NCI-H128 (cell line): ENCODE data around the gene FAM3D.
"Not testable (repeated sequence)": the region's sequence is repeated elsewhere in the genome, so short reads cannot be mapped to it uniquely, and the experiment has no call there.

Source experiments
- DNase-seq: peaks from one replicate; lab custom pipeline; 2025; ENCODE audit not compliant: unreplicated experiment; lab: John Stamatoyannopoulos, UW

FAM3D gene

DNA sequence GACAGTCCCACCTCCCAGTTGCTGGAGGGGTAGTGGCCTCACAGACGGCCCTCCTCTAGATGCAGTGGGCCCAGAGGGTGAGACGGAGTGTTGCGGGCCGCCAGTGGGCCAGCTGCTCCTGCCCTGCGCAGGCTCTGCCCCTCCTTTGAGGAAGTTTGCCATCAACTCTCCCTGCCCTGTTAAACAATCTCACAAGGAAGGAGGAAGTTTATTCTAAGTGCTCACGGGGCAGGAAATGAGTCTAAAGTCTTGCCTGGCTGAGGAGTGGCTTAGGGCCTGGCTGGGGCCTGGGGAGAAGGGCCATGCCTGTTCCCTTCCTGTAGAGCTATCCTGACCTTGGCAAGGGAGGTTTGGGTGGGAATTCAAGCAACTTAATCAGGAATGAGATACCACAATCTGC lies at the start of gene FAM3D:
FAM3D (minus strand) TSS at position 92 of the 400 bp plus-strand sequence. CDS start 11,211 bp downstream, outside the sequence.
- no peak for DNase-seq

DNA sequence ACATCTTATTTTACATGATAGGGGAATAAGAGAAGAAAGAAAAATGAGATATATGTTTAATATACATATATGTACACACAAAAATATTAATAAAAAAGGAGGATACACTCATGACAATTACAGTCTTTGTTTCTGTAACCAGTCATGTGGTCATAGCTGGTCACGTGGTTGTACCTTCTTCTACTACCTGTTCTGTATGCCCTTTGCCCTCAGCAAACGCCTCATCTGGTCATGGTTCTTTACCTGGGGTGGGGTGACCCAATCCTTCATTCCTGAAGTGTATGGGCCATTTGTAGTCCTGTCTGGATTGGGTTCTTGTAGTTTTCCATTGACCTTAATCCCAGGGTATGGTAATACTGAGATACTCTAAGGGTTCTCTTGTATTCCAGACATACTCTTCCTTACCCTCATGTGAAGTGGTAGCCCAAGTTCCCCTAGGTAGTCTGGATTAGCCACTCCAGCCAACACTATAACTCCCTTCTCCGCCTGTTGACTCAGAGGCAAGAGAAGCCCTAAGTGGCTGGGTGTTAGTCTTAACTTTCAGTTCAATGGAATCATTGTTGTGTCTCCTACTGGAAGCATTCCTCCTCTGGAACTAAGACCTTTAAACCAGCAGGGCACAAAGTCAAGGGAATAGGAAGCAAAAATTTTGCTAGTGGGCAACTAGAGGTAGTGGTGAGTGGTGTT lies 47.3 kb upstream of the FAM3D start:
- no peak for DNase-seq

DNA sequence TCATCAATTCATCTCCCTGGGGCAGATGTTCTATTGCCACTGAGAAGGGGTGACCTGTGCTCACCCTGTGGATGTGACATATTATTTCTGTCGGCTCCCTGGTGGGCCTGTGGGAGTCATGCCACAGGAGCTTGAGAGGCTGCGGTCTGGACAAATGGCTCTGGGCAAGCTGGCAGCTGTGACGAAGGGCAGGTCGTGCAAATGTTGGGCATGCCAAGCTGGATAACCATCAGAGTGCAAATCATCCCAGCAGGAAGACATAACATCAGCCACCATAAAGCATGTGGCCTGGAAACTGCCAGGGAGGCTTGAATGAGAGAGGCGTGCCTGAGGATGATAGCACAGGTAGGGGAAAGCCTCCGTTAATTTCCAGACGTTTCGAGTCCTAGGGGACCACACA lies 45.3 kb upstream of the FAM3D start:
- no peak for DNase-seq

DNA sequence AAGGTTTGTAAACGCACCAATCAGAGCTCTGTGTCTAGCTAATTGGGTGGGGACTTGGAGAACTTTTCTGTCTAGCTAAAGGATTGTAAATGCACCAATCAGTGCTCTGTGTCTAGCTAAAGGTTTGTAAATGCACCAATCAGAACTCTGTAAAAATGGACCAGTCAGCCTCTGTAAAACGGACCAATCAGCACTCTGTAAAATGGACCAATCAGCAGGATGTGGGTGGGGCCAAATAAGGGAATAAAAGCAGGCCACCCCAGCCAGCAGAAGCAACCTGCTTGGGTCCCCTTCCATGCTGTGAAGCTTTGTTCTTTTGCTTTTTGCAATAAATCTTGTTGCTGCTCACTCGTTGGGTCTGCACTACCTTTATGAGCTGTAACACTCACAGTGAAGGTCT lies 42.4 kb upstream of the FAM3D start:
- not testable (repeated sequence) for DNase-seq

DNA sequence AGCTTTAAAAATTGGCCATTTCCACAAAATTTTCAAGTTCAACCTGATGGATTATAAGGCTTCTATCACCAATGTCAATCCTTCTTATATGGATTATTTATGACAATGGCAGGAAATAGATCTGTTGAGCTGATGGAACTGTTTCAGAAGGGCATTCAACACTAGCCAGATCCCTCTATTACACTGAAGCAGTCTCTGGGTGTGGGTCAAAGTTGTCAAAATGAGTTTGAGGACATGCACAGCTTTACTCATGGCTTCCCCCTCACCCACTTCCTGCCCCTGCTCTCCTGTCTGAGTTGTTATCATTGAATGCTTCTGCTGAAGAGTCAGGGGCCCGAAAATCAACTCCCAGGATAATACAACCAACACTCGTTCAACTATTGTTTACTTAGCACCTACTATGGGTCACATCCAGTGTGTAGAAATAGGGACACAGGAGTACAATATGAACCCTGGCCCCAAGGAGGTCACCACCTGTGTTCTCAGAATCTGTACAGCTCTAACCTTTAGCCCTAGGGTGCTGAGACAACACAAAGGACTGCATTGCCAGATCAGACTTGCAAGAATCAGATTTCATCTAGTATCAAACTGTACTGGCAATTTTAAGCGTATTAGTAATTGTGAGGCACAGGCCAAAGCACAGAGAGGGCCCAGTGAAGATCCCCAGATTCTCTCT lies 41.7 kb upstream of the FAM3D start:
- no peak for DNase-seq

DNA sequence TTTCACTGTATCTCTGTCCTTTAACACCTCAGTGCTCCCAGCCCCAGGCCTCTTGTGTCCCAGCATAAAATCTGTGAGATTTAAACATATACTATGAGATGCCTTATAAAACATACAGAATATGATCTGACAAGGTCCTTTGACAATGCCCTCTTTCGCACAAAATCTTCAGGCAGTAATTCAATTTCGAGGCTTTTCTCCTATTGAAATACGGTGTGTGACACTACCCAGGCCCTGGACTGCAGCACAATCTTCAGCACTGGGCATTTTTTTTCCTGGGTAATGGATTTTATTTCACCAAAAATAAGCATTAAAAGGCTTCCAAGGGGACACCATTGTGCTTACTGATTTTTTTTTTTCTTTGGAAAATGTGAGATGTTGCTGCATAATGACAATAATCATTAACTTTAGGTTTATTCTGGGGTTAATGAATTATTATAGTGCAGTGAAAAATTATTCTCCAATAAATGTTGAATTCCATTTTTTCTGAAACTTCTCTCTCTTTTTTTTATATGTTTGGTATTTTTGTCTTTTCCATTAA lies 40.9 kb upstream of the FAM3D start:
- no peak for DNase-seq

DNA sequence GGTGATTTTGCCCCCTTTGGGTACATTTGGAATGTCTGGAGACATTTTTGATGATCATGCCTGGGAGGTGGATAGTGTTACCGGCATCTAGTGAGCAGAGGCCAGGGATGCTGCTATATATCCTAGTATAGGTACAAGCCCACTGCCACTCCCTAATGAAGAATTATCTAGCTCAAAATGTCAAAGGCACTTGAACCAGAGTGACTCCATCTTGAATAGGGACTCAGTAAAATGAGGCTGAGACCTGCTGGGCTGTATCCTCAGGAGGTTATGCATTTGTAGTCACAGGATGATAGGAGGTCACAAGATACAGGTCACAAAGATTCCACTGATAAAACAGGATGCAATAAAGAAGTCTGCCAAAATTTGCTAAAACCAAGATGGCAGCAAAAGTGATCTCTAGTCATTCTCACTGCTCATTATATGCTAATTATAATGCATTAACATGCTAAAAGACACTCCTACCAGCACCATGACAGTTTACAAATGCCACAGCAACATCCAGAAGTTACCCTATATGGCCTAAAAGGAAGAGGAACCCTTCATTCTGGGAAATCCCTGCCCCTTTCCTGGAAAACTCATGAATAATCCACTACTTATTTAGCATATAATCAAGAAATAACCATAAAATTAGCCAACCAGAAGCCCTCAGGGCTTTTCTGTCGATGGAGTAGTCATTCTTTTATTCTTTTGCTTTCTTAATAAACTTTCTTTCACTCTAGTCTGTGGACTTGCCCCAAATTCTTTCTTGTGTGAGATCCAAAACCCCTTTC lies 40.0 kb upstream of the FAM3D start:
- DNase-seq, result no peak

GRCh38 chr3:58704745-58705144 lies 38.2 kb upstream of the FAM3D start:
- DNase-seq, result no peak

GRCh38 chr3:58704304-58704703 lies 37.7 kb upstream of the FAM3D start:
- DNase-seq, result not testable (repeated sequence)

DNA sequence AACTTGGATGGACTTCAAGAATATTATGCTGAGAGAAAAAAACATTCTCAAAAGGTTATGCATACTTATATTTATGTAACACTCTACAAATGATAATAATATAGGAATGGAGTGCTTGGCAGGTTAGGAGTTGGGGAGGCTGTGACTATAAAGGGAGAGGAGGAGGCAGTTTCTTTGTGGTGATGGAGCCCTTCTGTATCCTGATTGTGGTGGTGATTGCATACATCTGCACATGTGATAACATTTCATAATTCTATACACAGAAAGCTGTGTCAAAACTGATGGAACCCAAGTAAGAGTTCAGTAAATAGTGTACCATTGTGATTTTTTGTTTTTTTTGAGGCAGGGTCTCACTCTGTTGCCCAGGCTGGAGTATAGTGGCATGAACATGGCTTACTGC lies 31.7 kb upstream of the FAM3D start:
- no peak for DNase-seq

DNA sequence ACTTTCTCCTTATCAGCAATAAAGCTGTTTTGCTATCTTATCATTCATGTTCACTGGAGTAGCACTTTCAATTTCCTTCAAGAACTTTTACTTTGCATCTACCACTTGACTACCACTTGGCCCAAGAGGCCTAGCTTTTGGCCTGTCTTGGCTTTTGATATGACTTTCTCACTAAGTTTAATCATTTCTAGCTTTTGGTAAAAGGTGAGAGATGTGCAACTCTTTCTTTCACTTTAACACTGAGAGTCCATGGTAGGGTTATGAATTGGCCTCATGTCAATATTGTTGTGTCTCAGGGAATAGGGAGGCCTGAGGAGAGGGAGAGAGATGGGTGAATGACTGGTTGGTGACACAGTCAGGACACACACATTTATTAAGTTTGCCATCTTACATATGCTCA lies 31.0 kb upstream of the FAM3D start:
- DNase-seq, result no peak

GRCh38 chr3:58696813-58697212 lies 30.2 kb upstream of the FAM3D start:
- not testable (repeated sequence) for DNase-seq

GRCh38 chr3:58696093-58696492 lies 29.5 kb upstream of the FAM3D start:
- DNase-seq, result no peak

GRCh38 chr3:58695284-58695683 lies 28.7 kb upstream of the FAM3D start:
- DNase-seq, result not testable (repeated sequence)

- DNase-seq, result no peak
Measured at GRCh38 chr3:58693940-58694850, 27.6 kb upstream of the FAM3D start.

- no peak for DNase-seq
Measured at GRCh38 chr3:58692484-58692883, 25.9 kb upstream of the FAM3D start.

DNA sequence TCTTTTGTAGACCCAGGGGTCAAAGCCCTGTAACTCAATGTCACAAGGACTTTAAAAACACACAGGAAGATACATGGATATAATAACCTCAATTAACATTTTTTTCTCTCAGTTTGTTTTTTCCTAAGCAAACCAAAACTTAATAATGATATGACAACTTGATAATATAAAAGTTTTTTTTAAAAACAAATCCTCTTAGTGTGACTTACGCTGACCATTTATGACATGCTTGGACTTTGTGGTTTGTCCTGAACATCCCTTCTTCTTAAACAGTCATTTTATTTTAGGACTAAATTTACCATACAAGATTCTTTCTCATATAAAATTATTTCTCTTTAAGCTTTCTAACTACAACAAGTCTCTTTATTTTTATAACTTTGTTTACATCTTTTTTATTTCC lies 25.4 kb upstream of the FAM3D start:
- DNase-seq, result no peak

DNA sequence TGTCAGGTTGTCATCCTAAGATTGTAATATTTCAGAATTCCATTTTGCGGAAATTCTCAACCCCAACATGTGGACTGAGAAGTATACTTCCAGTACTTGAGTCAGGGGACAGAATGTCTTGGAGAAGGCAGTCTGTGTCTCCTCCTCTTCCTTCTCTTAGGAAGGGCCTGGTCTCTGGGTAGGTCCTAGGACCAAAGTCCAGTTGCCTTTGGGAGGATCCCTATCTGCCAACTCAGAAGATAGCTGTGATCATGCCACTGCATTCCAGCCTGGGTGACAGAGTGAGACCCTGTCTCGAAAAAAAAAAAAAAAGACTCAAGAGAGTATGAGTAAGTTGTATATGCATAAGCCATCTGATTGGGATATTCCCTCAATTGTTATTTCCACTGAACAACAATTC lies 23.9 kb upstream of the FAM3D start:
- DNase-seq, result no peak

DNA sequence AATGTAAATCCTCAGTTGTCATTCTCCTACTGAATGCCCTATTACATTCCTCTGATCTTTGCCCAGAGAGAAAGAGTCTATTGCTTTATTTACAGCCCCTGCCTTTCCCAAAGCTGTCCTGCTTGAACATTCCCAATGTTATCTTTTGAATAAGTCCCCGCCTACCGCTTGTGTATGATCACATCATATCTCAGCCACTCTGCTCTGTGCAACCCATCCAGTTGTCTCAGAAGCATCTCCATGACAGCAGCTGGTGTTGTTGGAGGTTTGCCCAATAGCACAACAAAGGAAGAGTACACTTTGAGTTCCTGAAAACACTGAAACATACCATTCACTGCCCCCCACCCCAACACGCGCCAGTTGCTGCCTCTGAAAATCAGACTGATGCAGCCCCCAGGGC lies 22.0 kb upstream of the FAM3D start:
- DNase-seq, result no peak

GRCh38 chr3:58686847-58687246 lies 20.3 kb upstream of the FAM3D start:
- no peak for DNase-seq

- DNase-seq, result no peak
Measured at GRCh38 chr3:58685641-58686040, 19.1 kb upstream of the FAM3D start.
